Naive thymus-derived CD4-positive, alpha-beta T cell (primary cell): ENCODE data around the gene METTL16. TPM values are rescaled to one million over a fixed set of nuclear protein-coding genes. Genes with fewer than 3 reads are reported as not detected.
"Not testable (repeated sequence)": the region's sequence is repeated elsewhere in the genome, so short reads cannot be mapped to it uniquely, and the experiment has no call there.

Experiments
- ATAC-seq: fragments of 150-1000 bp; cut with Tn5 transposase; 2 replicates; pipeline ENCODE4 v1.10.0; 2021; ENCODE audit warnings: mild to moderate bottlenecking, moderate library complexity
- CTCF ChIA-PET: fragments of 350-600 bp; sonication (Branson Sonifier 250); formaldehyde crosslinking; loops from one replicate; lab custom pipeline; 2021; ENCODE audit warnings: antibody characterized with exemption; lab: Charles Lee
- POLR2A ChIA-PET: fragments of 350-600 bp; sonication (Branson Sonifier 250); formaldehyde crosslinking; loops from one replicate; lab custom pipeline; 2021; ENCODE audit warnings: antibody characterized with exemption, inconsistent platforms; lab: Charles Lee
- DNase-seq, 9 donors: peaks; one replicate each; pipeline versions ENCODE4 v3.0.0 to v3.0.0-alpha.2; 2020 to 2022; ENCODE audit warnings: mixed read lengths in 1 of 9
- H3K27ac ChIP-seq: one replicate; pipeline ENCODE4 v1.7.0; 2013; ENCODE audit warnings: mild to moderate bottlenecking, low read depth, low read length, moderate library complexity
- H3K27me3 ChIP-seq, 2 donors: one replicate each; pipeline ENCODE4 v1.7.0; 2013; ENCODE audit warnings: low read length in 2 of 2, mild to moderate bottlenecking in 2 of 2, moderate library complexity in 2 of 2; ENCODE audit not compliant: control insufficient read depth in 2 of 2, insufficient read depth in 2 of 2
- H3K36me3 ChIP-seq, 3 experiments: 1 replicate in 2 of 3; 2 replicates in 1 of 3; pipeline ENCODE4 v1.7.0; 2013; ENCODE audit warnings: low read length in 3 of 3, mild to moderate bottlenecking in 3 of 3, moderate library complexity in 1 of 3; ENCODE audit not compliant: insufficient read depth in 3 of 3, control insufficient read depth in 2 of 3
- H3K4me1 ChIP-seq, 2 donors: one replicate each; pipeline ENCODE4 v1.7.0; 2013; ENCODE audit warnings: low read length in 2 of 2, mild to moderate bottlenecking in 2 of 2, moderate library complexity in 1 of 2; ENCODE audit not compliant: control insufficient read depth in 2 of 2, insufficient read depth in 2 of 2
- H3K4me3 ChIP-seq: 2 replicates; pipeline ENCODE4 v1.7.0; 2013; ENCODE audit warnings: mild to moderate bottlenecking, low read length
- H3K9me3 ChIP-seq, 3 experiments: 1 replicate in 2 of 3; 2 replicates in 1 of 3; pipeline ENCODE4 v1.7.0; 2013; ENCODE audit warnings: low read length in 3 of 3; ENCODE audit not compliant: control insufficient read depth in 2 of 3
- H3K27ac Mint-ChIP-seq, 9 donors: one replicate each; pipeline ENCODE4 v1.8.0; 2020 to 2022; ENCODE audit warnings: mixed read lengths in 9 of 9, mild to moderate bottlenecking in 8 of 9, moderate library complexity in 5 of 9, inconsistent platforms in 2 of 9
- H3K27me3 Mint-ChIP-seq, 5 donors: one replicate each; pipeline ENCODE4 v1.8.0; 2021 to 2022; ENCODE audit warnings: mixed read lengths in 5 of 5, mild to moderate bottlenecking in 1 of 5
- H3K36me3 Mint-ChIP-seq, 5 donors: one replicate each; pipeline ENCODE4 v1.8.0; 2020 to 2022; ENCODE audit warnings: mixed read lengths in 5 of 5, mild to moderate bottlenecking in 3 of 5, inconsistent platforms in 1 of 5
- H3K4me1 Mint-ChIP-seq, 7 donors: one replicate each; pipeline ENCODE4 v1.8.0; 2020 to 2022; ENCODE audit warnings: mixed read lengths in 7 of 7, mild to moderate bottlenecking in 3 of 7, inconsistent platforms in 1 of 7
- H3K4me3 Mint-ChIP-seq, 10 donors: one replicate each; pipeline ENCODE4 v1.8.0; 2020 to 2022; ENCODE audit warnings: mild to moderate bottlenecking in 10 of 10, mixed read lengths in 10 of 10, moderate library complexity in 6 of 10, inconsistent platforms in 2 of 10
- H3K9me3 Mint-ChIP-seq, 11 donors: one replicate each; pipeline ENCODE4 v1.8.0; 2020 to 2022; ENCODE audit warnings: mixed read lengths in 11 of 11, mild to moderate bottlenecking in 4 of 11, inconsistent platforms in 1 of 11, moderate library complexity in 1 of 11
- intact Hi-C, 2 donors: fragments of 100-400 bp; cut with micrococcal nuclease; formaldehyde crosslinking; loops; one replicate each; pipeline ENCODE4 v1.15.1; 2023
- polyA plus RNA-seq, 2 donors: library from polyadenylated mRNA; unstranded; fragments of 300-500 nt; fragmentation: Illumina TruSeq; gene quantifications; one replicate each; pipeline ENCODE4 v1.2.3, GENCODE V29; 2021
- total RNA-seq, 6 experiments: library from RNA in 5 of 6; stranded (reverse) in 5 of 6; gene quantifications; 1 replicate in 5 of 6; 2 replicates in 1 of 6; pipeline ENCODE4 v1.2.3 and lab custom pipeline; 2021 to 2026

METTL16 gene
- total and polyA plus RNA-seq, 7 experiments from 2014 or later, result 21.0 to 67.7 (median 37.0) TPM

- ATAC-seq, H3K27me3 Mint-ChIP-seq, H3K27me3 ChIP-seq, H3K4me3 Mint-ChIP-seq, H3K27ac ChIP-seq, H3K9me3 ChIP-seq, POLR2A ChIA-PET, H3K4me1 Mint-ChIP-seq, H3K36me3 Mint-ChIP-seq, H3K9me3 Mint-ChIP-seq, intact Hi-C loops, H3K27ac Mint-ChIP-seq, H3K36me3 ChIP-seq, H3K4me3 ChIP-seq, DNase-seq, H3K4me1 ChIP-seq: not testable (repeated sequence)
- CTCF ChIA-PET, result interaction anchor here (0.6 kb wide), 1 partner anchor 8 kb away, joined by 4 read pairs; no protein-coding TSS in a partner anchor
These were observed 36.3 kb upstream of the METTL16 start for GRCh38 chr17:2548026-2548425.

GRCh38 chr17:2547176-2547575 is 35.5 kb upstream of the METTL16 start:
- no peaks in the 10 kb centered on the region for H3K9me3 Mint-ChIP-seq
- no peaks in the 10 kb centered on the region for H3K36me3 Mint-ChIP-seq
- DNase-seq (no peak), ATAC-seq (no peak)
- intact Hi-C loops, result no loop called here
- H3K27ac ChIP-seq, result no peak overlapping the region
- no peak overlapping the region for H3K27ac Mint-ChIP-seq
- no peaks in the 10 kb centered on the region for H3K9me3 ChIP-seq
- peaks cover 0 to 5% (median 5%) of the 10 kb centered on the region in 5 donors for H3K27me3 Mint-ChIP-seq
- no peaks in the 10 kb centered on the region for H3K4me1 ChIP-seq
- no peak overlapping the region for H3K4me3 Mint-ChIP-seq
- H3K4me3 ChIP-seq, result no peak overlapping the region
- H3K4me1 Mint-ChIP-seq, result peaks cover 0 to 6% (median 0%) of the 10 kb centered on the region in 7 donors
- ChIA-PET POLR2A (no interaction called here), CTCF (no interaction called here)
- H3K36me3 ChIP-seq, result no peaks in the 10 kb centered on the region
- H3K27me3 ChIP-seq, result no peaks in the 10 kb centered on the region

GRCh38 chr17:2545393-2545792 is 33.7 kb upstream of the METTL16 start:
- Histone ChIP-seq H3K27me3 (no peaks in the 10 kb centered on the region), H3K4me1 (no peaks in the 10 kb centered on the region), H3K36me3 (no peaks in the 10 kb centered on the region), H3K4me3 (no peak overlapping the region), H3K9me3 (no peaks in the 10 kb centered on the region), H3K27ac (no peak overlapping the region)
- ChIA-PET CTCF (no interaction called here), POLR2A (no interaction called here)
- H3K4me3 Mint-ChIP-seq, result no peak overlapping the region
- H3K36me3 Mint-ChIP-seq, result no peaks in the 10 kb centered on the region
- H3K27me3 Mint-ChIP-seq, result peaks cover 0 to 5% (median 0%) of the 10 kb centered on the region in 5 donors
- H3K9me3 Mint-ChIP-seq, result no peaks in the 10 kb centered on the region
- no peaks in the 10 kb centered on the region for H3K4me1 Mint-ChIP-seq
- H3K27ac Mint-ChIP-seq, result no peak overlapping the region
- ATAC-seq, result no peak
- DNase-seq, result no peak
- intact Hi-C loops, result no loop called here

DNA sequence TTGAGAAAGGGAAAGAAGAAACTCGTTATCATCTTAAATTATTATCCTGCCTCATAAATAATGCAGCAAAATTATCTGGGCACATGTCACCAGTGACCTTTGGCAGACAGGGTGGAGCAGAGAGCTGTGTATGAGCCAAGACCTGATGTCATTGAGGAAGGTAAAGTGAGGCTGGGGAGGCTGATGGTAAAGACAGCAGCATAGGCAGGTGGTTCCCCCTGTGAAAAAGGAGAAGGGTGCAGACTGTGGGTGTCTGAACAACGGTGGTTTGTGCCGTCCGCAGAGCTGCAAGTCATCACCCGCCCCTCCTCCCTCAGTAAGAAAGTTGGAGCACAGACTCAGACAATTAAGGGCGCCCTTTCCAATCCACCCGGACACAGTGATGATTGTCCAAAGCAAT is 30.8 kb upstream of the METTL16 start:
- H3K36me3 Mint-ChIP-seq, result no peaks in the 10 kb centered on the region
- H3K27ac Mint-ChIP-seq, result peak overlapping the region in 1 of 9 donors; percentile 56
- no peaks in the 10 kb centered on the region for H3K27me3 ChIP-seq
- H3K36me3 ChIP-seq, result no peaks in the 10 kb centered on the region
- no peak for DNase-seq
- intact Hi-C loops, result no loop called here
- H3K4me1 ChIP-seq, result no peaks in the 10 kb centered on the region
- H3K27ac ChIP-seq, result no peak overlapping the region
- CTCF ChIA-PET, result interaction anchor here (0.7 kb wide), 1 partner anchor 634 kb away, joined by 3 read pairs; no protein-coding TSS in a partner anchor
- H3K9me3 Mint-ChIP-seq, result no peaks in the 10 kb centered on the region
- peaks cover 0 to 5% (median 0%) of the 10 kb centered on the region in 5 donors for H3K27me3 Mint-ChIP-seq
- ATAC-seq, result peak; percentile 53
- H3K4me3 Mint-ChIP-seq, result no peak overlapping the region
- POLR2A ChIA-PET, result no interaction called here
- no peak overlapping the region for H3K4me3 ChIP-seq
- H3K9me3 ChIP-seq, result no peaks in the 10 kb centered on the region
- peaks cover 0 to 14% (median 4%) of the 10 kb centered on the region in 7 donors for H3K4me1 Mint-ChIP-seq

DNA sequence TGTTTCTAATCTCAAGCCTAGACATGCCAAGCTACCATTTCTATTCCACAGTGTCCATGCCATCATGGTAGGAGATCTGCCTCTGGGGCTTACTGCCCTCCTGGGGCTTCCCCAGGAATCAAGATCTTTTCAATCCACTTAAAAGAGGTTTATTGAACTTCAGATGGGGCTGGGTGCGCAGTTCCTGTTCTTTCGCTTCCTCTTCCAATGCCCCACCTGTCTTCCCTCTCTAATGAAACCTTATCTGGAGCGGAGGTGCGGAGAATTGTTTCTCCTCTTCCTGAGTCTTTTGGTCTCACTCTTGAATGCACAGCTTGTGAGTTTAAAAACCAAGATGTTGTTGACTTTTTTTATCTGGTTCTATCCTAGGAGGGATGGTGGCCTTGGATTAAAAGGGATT is 30.4 kb upstream of the METTL16 start:
- Mint-ChIP-seq H3K36me3 (no peaks in the 10 kb centered on the region), H3K4me3 (no peak overlapping the region), H3K27me3 (peaks cover 0 to 5% (median 0%) of the 10 kb centered on the region in 5 donors), H3K9me3 (no peaks in the 10 kb centered on the region), H3K27ac (peak overlapping the region in 1 of 9 donors; percentile 56), H3K4me1 (peaks cover 0 to 14% (median 4%) of the 10 kb centered on the region in 7 donors)
- Histone ChIP-seq H3K4me1 (no peaks in the 10 kb centered on the region), H3K4me3 (no peak overlapping the region), H3K27me3 (no peaks in the 10 kb centered on the region), H3K9me3 (no peaks in the 10 kb centered on the region), H3K36me3 (no peaks in the 10 kb centered on the region), H3K27ac (no peak overlapping the region)
- POLR2A ChIA-PET, result no interaction called here
- intact Hi-C loops, result no loop called here
- no peak for DNase-seq
- CTCF ChIA-PET, result interaction anchor here (0.7 kb wide), 1 partner anchor 633 kb away, joined by 3 read pairs; no protein-coding TSS in a partner anchor
- ATAC-seq, result no peak

DNA sequence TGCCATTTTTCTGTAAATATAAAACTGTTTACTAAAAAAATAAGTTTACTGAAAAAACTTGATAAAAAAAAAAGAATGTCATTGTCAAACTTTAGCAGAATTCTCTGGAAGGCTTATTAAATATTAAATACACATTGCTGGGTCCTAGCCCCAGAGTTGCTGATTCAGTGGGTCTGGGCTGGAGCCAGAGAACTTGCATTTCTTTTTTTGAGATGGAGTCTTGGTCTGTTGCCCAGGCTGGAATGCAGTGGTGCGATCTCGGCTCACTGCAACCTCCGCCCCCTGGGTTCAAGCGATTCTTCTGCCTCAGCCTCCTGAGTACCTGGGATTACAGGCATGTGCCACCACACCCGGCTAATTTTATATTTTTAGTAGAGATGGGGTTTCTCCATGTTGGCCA is 25.9 kb upstream of the METTL16 start:
- H3K9me3 ChIP-seq, H3K4me1 ChIP-seq, H3K36me3 Mint-ChIP-seq, H3K27me3 Mint-ChIP-seq, H3K4me3 Mint-ChIP-seq, H3K27me3 ChIP-seq, ATAC-seq, intact Hi-C loops, H3K4me3 ChIP-seq, DNase-seq, POLR2A ChIA-PET, H3K9me3 Mint-ChIP-seq, H3K27ac ChIP-seq, H3K36me3 ChIP-seq: not testable (repeated sequence)
- H3K27ac Mint-ChIP-seq, result peak overlapping the region in 2 of 9 donors; percentile 41 to 46
- peaks cover 0 to 14% (median 4%) of the 10 kb centered on the region in 7 donors for H3K4me1 Mint-ChIP-seq
- CTCF ChIA-PET, result interaction anchor here (0.5 kb wide), 1 partner anchor 138 kb away, joined by 3 read pairs; no protein-coding TSS in a partner anchor

GRCh38 chr17:2532146-2532720 is 20.5 kb upstream of the METTL16 start:
- Histone ChIP-seq H3K27ac (no peak overlapping the region), H3K4me1 (peaks cover 0 to 6% of the 10 kb centered on the region in 2 donors), H3K27me3 (no peaks in the 10 kb centered on the region), H3K36me3 (no peaks in the 10 kb centered on the region), H3K4me3 (no peak overlapping the region), H3K9me3 (no peaks in the 10 kb centered on the region)
- Mint-ChIP-seq H3K9me3 (peaks cover 0 to 2% (median 0%) of the 10 kb centered on the region in 11 donors), H3K4me1 (peaks cover 4 to 13% (median 9%) of the 10 kb centered on the region in 7 donors), H3K27me3 (no peaks in the 10 kb centered on the region), H3K36me3 (no peaks in the 10 kb centered on the region), H3K4me3 (no peak overlapping the region), H3K27ac (no peak overlapping the region)
- no peak for ATAC-seq
- ChIA-PET POLR2A (no interaction called here), CTCF (no interaction called here)
- DNase-seq, result no peak
- intact Hi-C loops, result no loop called here
